Middle frontal gyrus (tissue), 1 donor: ENCODE results near the gene AADACL2.

Experiments used
- DNase-seq: peaks from one replicate; pipeline ENCODE4 v3.0.0-alpha.2; 2015; ENCODE audit warnings: low spot score; ENCODE audit errors: extremely low spot score

AADACL2 gene

GRCh38 chr3:151798466-151798865, 64.7 kb downstream of the AADACL2 start:
- no peak for DNase-seq

GRCh38 chr3:151800431-151800830, 66.7 kb downstream of the AADACL2 start:
- no peak for DNase-seq

GRCh38 chr3:151804267-151804666, 70.5 kb downstream of the AADACL2 start:
- DNase-seq = no peak

GRCh38 chr3:151806838-151807237, 73.1 kb downstream of the AADACL2 start:
- no peak for DNase-seq
